Naive B cell (primary cell): Measurements from ENCODE around the gene SAXO1. TPM values are rescaled to one million over a fixed set of nuclear protein-coding genes. Genes with fewer than 3 reads are reported as not detected.

Experiments used
- ATAC-seq, 2 donors: fragments of 150-1000 bp; cut with Tn5 transposase; 2 replicates each; pipeline ENCODE4 v1.10.0; 2021; ENCODE audit warnings: low read depth in 2 of 2, mild to moderate bottlenecking in 2 of 2, moderate library complexity in 2 of 2
- DNase-seq: peaks from one replicate; pipeline ENCODE4 v3.0.0; 2022
- H3K27ac Mint-ChIP-seq, 6 donors: one replicate each; pipeline ENCODE4 v1.8.0; 2020 to 2022; ENCODE audit warnings: mild to moderate bottlenecking in 6 of 6, mixed read lengths in 6 of 6, moderate library complexity in 5 of 6, inconsistent platforms in 2 of 6
- H3K27me3 Mint-ChIP-seq, 3 donors: one replicate each; pipeline ENCODE4 v1.8.0; 2021 to 2022; ENCODE audit warnings: mixed read lengths in 3 of 3, mild to moderate bottlenecking in 1 of 3
- H3K36me3 Mint-ChIP-seq, 2 donors: one replicate each; pipeline ENCODE4 v1.8.0; 2020 to 2022; ENCODE audit warnings: mixed read lengths in 2 of 2, inconsistent platforms in 1 of 2, mild to moderate bottlenecking in 1 of 2
- H3K4me1 Mint-ChIP-seq, 3 donors: one replicate each; pipeline ENCODE4 v1.8.0; 2020 to 2022; ENCODE audit warnings: mixed read lengths in 3 of 3, inconsistent platforms in 1 of 3, mild to moderate bottlenecking in 1 of 3, moderate library complexity in 1 of 3
- H3K4me3 Mint-ChIP-seq, 8 donors: one replicate each; pipeline ENCODE4 v1.8.0; 2020 to 2022; ENCODE audit warnings: mild to moderate bottlenecking in 8 of 8, mixed read lengths in 8 of 8, moderate library complexity in 8 of 8, inconsistent platforms in 2 of 8
- H3K9me3 Mint-ChIP-seq, 7 donors: one replicate each; pipeline ENCODE4 v1.8.0; 2020 to 2022; ENCODE audit warnings: mixed read lengths in 7 of 7, mild to moderate bottlenecking in 5 of 7, inconsistent platforms in 2 of 7, moderate library complexity in 1 of 7
- polyA plus RNA-seq, 6 donors: library from polyadenylated mRNA; unstranded; fragments of 300-500 nt; fragmentation: Illumina TruSeq; gene quantifications; one replicate each; pipeline ENCODE4 v1.2.3, GENCODE V29; 2021; ENCODE audit warnings: low read depth in 6 of 6

The SAXO1 gene
- polyA plus RNA-seq, 6 donors from 2014 or later = 0.21 to 0.25 TPM; not detected in 4

- H3K4me1 Mint-ChIP-seq = no peaks in the 10 kb centered on the region
- DNase-seq = no peak
- H3K4me3 Mint-ChIP-seq = no peak overlapping the region
- no peak for ATAC-seq
- peaks cover 0 to 8% (median 8%) of the 10 kb centered on the region in 3 donors for H3K27me3 Mint-ChIP-seq
- peaks cover 8 to 23% (median 12%) of the 10 kb centered on the region in 7 donors for H3K9me3 Mint-ChIP-seq
- no peak overlapping the region for H3K27ac Mint-ChIP-seq
- H3K36me3 Mint-ChIP-seq = peaks cover 0 to 6% of the 10 kb centered on the region in 2 donors
These were observed 140.9 kb downstream of the SAXO1 start for GRCh38 chr9:18891946-18892670.

- H3K27me3 Mint-ChIP-seq = peaks cover 0 to 8% (median 8%) of the 10 kb centered on the region in 3 donors
- H3K9me3 Mint-ChIP-seq = peaks cover 1 to 13% (median 5%) of the 10 kb centered on the region in 7 donors
- no peak for ATAC-seq
- H3K4me3 Mint-ChIP-seq = no peak overlapping the region
- H3K27ac Mint-ChIP-seq = no peak overlapping the region
- H3K36me3 Mint-ChIP-seq = peaks cover 0 to 6% of the 10 kb centered on the region in 2 donors
- no peak for DNase-seq
- no peaks in the 10 kb centered on the region for H3K4me1 Mint-ChIP-seq
These were observed 142.6 kb downstream of the SAXO1 start for GRCh38 chr9:18890372-18890771.

GRCh38 chr9:18889550-18889949 is 143.5 kb downstream of the SAXO1 start:
- Mint-ChIP-seq H3K9me3 (peaks cover 0 to 9% (median 4%) of the 10 kb centered on the region in 7 donors), H3K36me3 (peaks cover 0 to 4% of the 10 kb centered on the region in 2 donors), H3K4me1 (no peaks in the 10 kb centered on the region), H3K27ac (no peak overlapping the region), H3K4me3 (peak overlapping the region in 1 of 8 donors; percentile 44), H3K27me3 (peaks cover 0 to 8% (median 8%) of the 10 kb centered on the region in 3 donors)
- ATAC-seq (no peak), DNase-seq (no peak)

- Mint-ChIP-seq H3K27ac (no peak overlapping the region), H3K4me3 (no peak overlapping the region), H3K27me3 (peaks cover 0 to 8% (median 8%) of the 10 kb centered on the region in 3 donors), H3K9me3 (peaks cover 0 to 16% (median 5%) of the 10 kb centered on the region in 7 donors), H3K36me3 (peaks cover 0 to 4% of the 10 kb centered on the region in 2 donors), H3K4me1 (no peaks in the 10 kb centered on the region)
- ATAC-seq (no peak), DNase-seq (no peak)
These were observed 144.7 kb downstream of the SAXO1 start for GRCh38 chr9:18888290-18888689.

- no peak for ATAC-seq
- Mint-ChIP-seq H3K9me3 (peaks cover 0 to 20% (median 8%) of the 10 kb centered on the region in 7 donors), H3K4me3 (no peak overlapping the region), H3K27ac (no peak overlapping the region), H3K4me1 (no peaks in the 10 kb centered on the region), H3K36me3 (peaks cover 0 to 7% of the 10 kb centered on the region in 2 donors), H3K27me3 (peaks cover 0 to 8% (median 8%) of the 10 kb centered on the region in 3 donors)
- DNase-seq = no peak
These were observed 145.5 kb downstream of the SAXO1 start for GRCh38 chr9:18887546-18887945.

- ATAC-seq = no peak
- Mint-ChIP-seq H3K4me1 (no peaks in the 10 kb centered on the region), H3K4me3 (no peak overlapping the region), H3K36me3 (peaks cover 0 to 7% of the 10 kb centered on the region in 2 donors), H3K27ac (no peak overlapping the region), H3K9me3 (peaks cover 0 to 20% (median 10%) of the 10 kb centered on the region in 7 donors), H3K27me3 (peaks cover 0 to 8% (median 6%) of the 10 kb centered on the region in 3 donors)
- no peak for DNase-seq
These were observed 151.3 kb downstream of the SAXO1 start for GRCh38 chr9:18881758-18882157.

- H3K9me3 Mint-ChIP-seq = peaks cover under 1 to 9% (median 3%) of the 10 kb centered on the region in 7 donors
- H3K4me1 Mint-ChIP-seq = no peaks in the 10 kb centered on the region
- H3K4me3 Mint-ChIP-seq = no peak overlapping the region
- H3K27ac Mint-ChIP-seq = no peak overlapping the region
- no peak for ATAC-seq
- no peaks in the 10 kb centered on the region for H3K36me3 Mint-ChIP-seq
- H3K27me3 Mint-ChIP-seq = peaks cover 0 to 8% (median 6%) of the 10 kb centered on the region in 3 donors
- no peak for DNase-seq
These were observed 155.0 kb downstream of the SAXO1 start for GRCh38 chr9:18877984-18878383.

Other genes with a start within 250 kb of the SAXO1 start
- 100 to 1,000 TPM in 3 of 6 donors, 10 to 100 TPM in 3; 84.0 to 123 (median 100) TPM for gene RRAGA, start 16.2 kb upstream of the SAXO1 start, polyA plus RNA-seq
- 1 to 10 TPM; 4.0 to 5.5 (median 4.5) TPM for gene HAUS6, start 69.7 kb upstream of the SAXO1 start, polyA plus RNA-seq
- 10 to 100 TPM; 14.9 to 25.7 (median 20.8) TPM for gene PLIN2, start 94.3 kb upstream of the SAXO1 start, polyA plus RNA-seq
- gene DENND4C, start 197.5 kb upstream of the SAXO1 start, polyA plus RNA-seq = 10 to 100 TPM; 12.1 to 27.8 (median 21.7) TPM